GM12878 (cell line): ENCODE data around the gene TRIP11. TPM values are rescaled to one million over a fixed set of nuclear protein-coding genes. Genes with fewer than 3 reads are reported as not detected.

ENCODE experiments used
- ATAC-seq: fragments of 200-7000 bp; cut with Tn5 transposase; 3 replicates; pipeline ENCODE4 v1.9.1; 2020; ENCODE audit warnings: mild to moderate bottlenecking, moderate library complexity
- BruUV-seq: library from RNA; stranded (reverse); fragments of 400-500 nt; replicated peaks from 2 replicates; lab custom pipeline; 2021; lab: Mats Ljungman, UMichigan
- CTCF ChIA-PET: fragments of 300-600 bp; sonication (Branson Sonifier 250); formaldehyde crosslinking; extraction: SDS; loops from one replicate; lab custom pipeline; 2021; ENCODE audit warnings: inconsistent platforms; lab: Yijun Ruan, JAX
- POLR2A ChIA-PET: fragments of 350-600 bp; formaldehyde crosslinking; extraction: SDS; loops from one replicate; lab custom pipeline; 2021; ENCODE audit warnings: inconsistent platforms; lab: Charles Lee
- RAD21 ChIA-PET: fragments of 300-600 bp; sonication (Branson Sonifier 250); formaldehyde crosslinking; loops from one replicate; lab custom pipeline; 2023; ENCODE audit warnings: antibody characterized with exemption; ENCODE audit not compliant: unreplicated experiment; lab: Charles Lee
- SMC1A ChIA-PET: fragments of 300-600 bp; sonication (Branson Sonifier 250); formaldehyde crosslinking; loops from one replicate; lab custom pipeline; 2023; ENCODE audit not compliant: unreplicated experiment, uncharacterized antibody; lab: Charles Lee
- DNase-seq: peaks from one replicate; pipeline ENCODE4 v3.0.0-alpha.2; 2011; ENCODE audit warnings: low read depth, low spot score
- FAIRE-seq: peaks from 3 replicates; lab custom pipeline; 2011; peaks lifted over from hg19 to GRCh38; lab: Jason Lieb, UNC
- H2AFZ ChIP-seq: 2 replicates; pipeline ENCODE4 v1.6.0; 2011; ENCODE audit warnings: low read depth, low read length, control low read depth; ENCODE audit not compliant: control insufficient read depth
- H3K27ac ChIP-seq: 2 replicates; pipeline ENCODE4 v1.5.1; 2011; ENCODE audit warnings: control low read depth; ENCODE audit not compliant: control insufficient read depth, insufficient read depth
- H3K27me3 ChIP-seq, 2 experiments: replicated peaks in 1 of 2; 2 replicates each; pipeline versions ENCODE4 v1.6.0 to v1.6.1; 2011; ENCODE audit warnings: low read length in 1 of 2; ENCODE audit not compliant: control insufficient read depth in 2 of 2, insufficient read depth in 2 of 2
- H3K36me3 ChIP-seq, 2 experiments: 2 replicates each; pipeline ENCODE4 v1.5.1; 2011; ENCODE audit warnings: low read length in 1 of 2; ENCODE audit not compliant: control insufficient read depth in 2 of 2, insufficient read depth in 2 of 2
- H3K4me1 ChIP-seq: 2 replicates; pipeline ENCODE4 v1.6.1; 2011; ENCODE audit warnings: mild to moderate bottlenecking, low read length, moderate library complexity, mixed read lengths; ENCODE audit not compliant: control insufficient read depth, insufficient read depth
- H3K4me2 ChIP-seq: 2 replicates; pipeline ENCODE4 v1.6.0; 2011; ENCODE audit warnings: control low read depth; ENCODE audit not compliant: control insufficient read depth, insufficient read depth
- H3K4me3 ChIP-seq: fragments of 200-600 bp; sonication (generic); 2 replicates; pipeline ENCODE4 v1.5.1; 2016
- H3K79me2 ChIP-seq: 2 replicates; pipeline ENCODE4 v1.6.0; 2011; ENCODE audit warnings: low read length; ENCODE audit not compliant: control insufficient read depth, insufficient read depth
- H3K9ac ChIP-seq: 2 replicates; pipeline ENCODE4 v1.8.0; 2011; ENCODE audit warnings: low read length, control low read depth, mixed read lengths; ENCODE audit not compliant: control insufficient read depth, insufficient read depth
- H3K9me3 ChIP-seq: replicated peaks from 3 replicates; pipeline ENCODE4 v1.5.1; 2011; ENCODE audit warnings: mild to moderate bottlenecking, low read length; ENCODE audit not compliant: control insufficient read depth, insufficient read depth
- H4K20me1 ChIP-seq: 2 replicates; pipeline ENCODE4 v1.6.0; 2011; ENCODE audit not compliant: control insufficient read depth, insufficient read depth
- E2F8 ChIP-seq: fragments of 450-650 bp; IDR thresholded peaks from 2 replicates; pipeline ENCODE4 v1.6.1; 2018; ENCODE audit warnings: mild to moderate bottlenecking, low read depth, moderate library complexity; ENCODE audit not compliant: partially characterized antibody
- EZH2 ChIP-seq: IDR thresholded peaks from 2 replicates; pipeline ENCODE4 v1.6.1; 2012; ENCODE audit warnings: low read depth, mild to moderate bottlenecking, control low read depth, inconsistent platforms, low read length, borderline replicate concordance; ENCODE audit not compliant: control insufficient read depth
- LARP7 ChIP-seq: fragments of 450-650 bp; IDR thresholded peaks from 2 replicates; pipeline ENCODE4 v1.6.1; 2017; ENCODE audit warnings: mild to moderate bottlenecking
- MYC ChIP-seq: IDR thresholded peaks from 2 replicates; pipeline ENCODE4 v1.6.1; 2011; ENCODE audit warnings: mild to moderate bottlenecking, low read length, moderate library complexity, inconsistent platforms; ENCODE audit not compliant: insufficient read depth, insufficient replicate concordance, insufficient read length, severe bottlenecking
- NFXL1 ChIP-seq: fragments of 450-650 bp; IDR thresholded peaks from 2 replicates; pipeline ENCODE4 v1.6.1; 2017; ENCODE audit warnings: antibody characterized with exemption, mild to moderate bottlenecking, borderline replicate concordance
- NR2F1 ChIP-seq: fragments of 450-650 bp; conservative IDR thresholded peaks from 2 replicates; pipeline ENCODE4 v1.6.1; 2017; ENCODE audit warnings: mild to moderate bottlenecking
- RFX5 ChIP-seq: IDR thresholded peaks from 2 replicates; pipeline ENCODE4 v1.6.1; 2011; ENCODE audit warnings: low read depth, low read length, improper control_type of control experiment
- SMAD5 ChIP-seq: IDR thresholded peaks from 2 replicates; pipeline ENCODE4 v1.6.1; 2016; ENCODE audit warnings: antibody characterized with exemption, low read depth
- SREBF2 ChIP-seq: IDR thresholded peaks from 2 replicates; pipeline ENCODE4 v1.6.1; 2012; ENCODE audit warnings: mild to moderate bottlenecking, low read length
- SUPT20H ChIP-seq: IDR thresholded peaks from 2 replicates; pipeline ENCODE4 v1.6.1; 2011; ENCODE audit warnings: low read depth, mild to moderate bottlenecking, low read length, moderate library complexity, borderline replicate concordance; ENCODE audit not compliant: control insufficient read depth
- WRNIP1 ChIP-seq: IDR thresholded peaks from 2 replicates; pipeline ENCODE4 v1.6.1; 2011; ENCODE audit warnings: low read depth, low read length, improper control_type of control experiment, borderline replicate concordance
- YBX1 ChIP-seq: fragments of 450-650 bp; IDR thresholded peaks from 2 replicates; pipeline ENCODE4 v1.6.1; 2016; ENCODE audit warnings: antibody characterized with exemption
- ZSCAN29 ChIP-seq: fragments of 450-650 bp; IDR thresholded peaks from 2 replicates; pipeline ENCODE4 v1.6.1; 2017; ENCODE audit warnings: mild to moderate bottlenecking, moderate library complexity
- WGBS: methylation state at CpG from one replicate; pipeline ENCODE4 v1.1.6; 2016; ENCODE audit warnings: low lambda C conversion rate; ENCODE audit not compliant: insufficient replicate concordance, insufficient coverage; ENCODE audit errors: missing lambda C conversion rate; 5-methylcytosine and 5-hydroxymethylcytosine counted together
- in situ Hi-C: fragments of 300-500 bp; cut with MboI; formaldehyde crosslinking; loops from 9 replicates; pipeline ENCODE4 v1.14.3; 2018; ENCODE audit warnings: mixed read lengths
- intact Hi-C: fragments of 100-400 bp; cut with micrococcal nuclease; formaldehyde crosslinking; loops from one replicate; pipeline ENCODE4 v1.14.2; 2022; ENCODE audit not compliant: unreplicated experiment
- polyA plus RNA-seq, 11 experiments: library from polyadenylated mRNA; depleted of rRNA in 4 of 11; unstranded in 6 of 11; stranded (reverse) in 5 of 11; fragments of >200 nt; fragmentation: Nextera tagmentation in 4 of 11; fragmentation: Illumina TruSeq in 1 of 11; extraction: Ambion mirVana in 4 of 11; extraction: Trizol in 1 of 11; gene quantifications; 1 replicate in 1 of 11; 2 replicates in 10 of 11; pipeline versions ENCODE4 v1.2.1 to v1.2.3, GENCODE V29; 2011 to 2016; ENCODE audit warnings: inconsistent platforms in 2 of 11, missing spikeins in 2 of 11, low read depth in 1 of 11
- total RNA-seq, 4 experiments: library from RNA; depleted of rRNA in 3 of 4; stranded (reverse); fragments of >200 nt in 3 of 4; fragmentation: Illumina TruSeq in 1 of 4; extraction: Trizol in 1 of 4; gene quantifications; 2 replicates each; pipeline versions ENCODE4 v1.2.1 to v1.2.3, GENCODE V29; 2013 to 2021
- TF ChIP-seq, protein P1 (sequence below): fragments of 450-650 bp; IDR thresholded peaks from 2 replicates; pipeline ENCODE4 v1.6.1; 2017; ENCODE audit warnings: low read depth, mild to moderate bottlenecking, moderate library complexity
- TF ChIP-seq, protein P2 (sequence below): fragments of 450-650 bp; IDR thresholded peaks from 2 replicates; pipeline ENCODE4 v1.6.1; 2018; ENCODE audit warnings: borderline replicate concordance, mild to moderate bottlenecking; ENCODE audit not compliant: partially characterized antibody
- TF ChIP-seq, protein P3 (sequence below), 3 experiments: IDR thresholded peaks in 2 of 3; conservative IDR thresholded peaks in 1 of 3; 2 replicates each; pipeline ENCODE4 v1.5.1; 2011; ENCODE audit warnings: low read depth in 3 of 3, low read length in 3 of 3, mild to moderate bottlenecking in 3 of 3, control low read depth in 2 of 3, moderate library complexity in 2 of 3, inconsistent platforms in 1 of 3, mixed read lengths in 1 of 3; ENCODE audit not compliant: control insufficient read depth in 2 of 3, insufficient read depth in 1 of 3; ENCODE audit errors: extremely low read depth in 1 of 3

TRIP11 gene
- total and polyA plus RNA-seq, 10 of the 15 experiments (the other 5 are each of a cell fraction or from before 2014, with no cell fraction given): 5.3 to 46.1 (median 19.9) TPM

- no peak overlapping the region for H2AFZ ChIP-seq
- H3K27ac ChIP-seq: no peak overlapping the region
- H3K4me1 ChIP-seq: no peaks in the 10 kb centered on the region
- CTCF ChIA-PET: interaction anchor here (0.5 to 4.0 kb wide), 3 partner anchors 18 to 637 kb away, joined by 3 to 15 read pairs (median 4); partner anchors contain the start of gene ATXN3
- no peaks in the 10 kb centered on the region for H3K27me3 ChIP-seq
- ATAC-seq (no peak), FAIRE-seq (no peak), DNase-seq (no peak)
- H3K36me3 ChIP-seq: peaks cover 0 to 9% of the 10 kb centered on the region in 2 experiments; a peak in 2 of 4 replicates
- in situ Hi-C loops (no loop called here), intact Hi-C loops (no loop called here)
- no peak overlapping the region for H3K9ac ChIP-seq
- no peaks in the 10 kb centered on the region for H3K9me3 ChIP-seq
- H3K4me2 ChIP-seq: no peak overlapping the region
- SMC1A ChIA-PET: interaction anchor here (0.7 kb wide), 1 partner anchor 83 kb away, joined by 6 read pairs; no protein-coding TSS in a partner anchor
- no peak overlapping the region for H3K4me3 ChIP-seq
- WGBS: 100% methylated on average over 5 of the region's 5 CpGs
- no peaks in the 10 kb centered on the region for H3K79me2 ChIP-seq
- RAD21 ChIA-PET: no interaction called here
- H4K20me1 ChIP-seq: no peaks in the 10 kb centered on the region
- POLR2A ChIA-PET: no interaction called here
- BruUV-seq: no TSS peak
- TF ChIP-seq MYC (no peak), NR2F1 (no peak), SUPT20H (no peak), E2F8 (no peak), WRNIP1 (no peak), LARP7 (no peak), SMAD5 (no peak), YBX1 (no peak), RFX5 (no peak), EZH2 (no peak), SREBF2 (no peak), NFXL1 (no peak), ZSCAN29 (no peak)
- TF ChIP-seq, protein P1, sequence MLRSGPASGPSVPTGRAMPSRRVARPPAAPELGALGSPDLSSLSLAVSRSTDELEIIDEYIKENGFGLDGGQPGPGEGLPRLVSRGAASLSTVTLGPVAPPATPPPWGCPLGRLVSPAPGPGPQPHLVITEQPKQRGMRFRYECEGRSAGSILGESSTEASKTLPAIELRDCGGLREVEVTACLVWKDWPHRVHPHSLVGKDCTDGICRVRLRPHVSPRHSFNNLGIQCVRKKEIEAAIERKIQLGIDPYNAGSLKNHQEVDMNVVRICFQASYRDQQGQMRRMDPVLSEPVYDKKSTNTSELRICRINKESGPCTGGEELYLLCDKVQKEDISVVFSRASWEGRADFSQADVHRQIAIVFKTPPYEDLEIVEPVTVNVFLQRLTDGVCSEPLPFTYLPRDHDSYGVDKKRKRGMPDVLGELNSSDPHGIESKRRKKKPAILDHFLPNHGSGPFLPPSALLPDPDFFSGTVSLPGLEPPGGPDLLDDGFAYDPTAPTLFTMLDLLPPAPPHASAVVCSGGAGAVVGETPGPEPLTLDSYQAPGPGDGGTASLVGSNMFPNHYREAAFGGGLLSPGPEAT: no peak
- TF ChIP-seq, protein P2, sequence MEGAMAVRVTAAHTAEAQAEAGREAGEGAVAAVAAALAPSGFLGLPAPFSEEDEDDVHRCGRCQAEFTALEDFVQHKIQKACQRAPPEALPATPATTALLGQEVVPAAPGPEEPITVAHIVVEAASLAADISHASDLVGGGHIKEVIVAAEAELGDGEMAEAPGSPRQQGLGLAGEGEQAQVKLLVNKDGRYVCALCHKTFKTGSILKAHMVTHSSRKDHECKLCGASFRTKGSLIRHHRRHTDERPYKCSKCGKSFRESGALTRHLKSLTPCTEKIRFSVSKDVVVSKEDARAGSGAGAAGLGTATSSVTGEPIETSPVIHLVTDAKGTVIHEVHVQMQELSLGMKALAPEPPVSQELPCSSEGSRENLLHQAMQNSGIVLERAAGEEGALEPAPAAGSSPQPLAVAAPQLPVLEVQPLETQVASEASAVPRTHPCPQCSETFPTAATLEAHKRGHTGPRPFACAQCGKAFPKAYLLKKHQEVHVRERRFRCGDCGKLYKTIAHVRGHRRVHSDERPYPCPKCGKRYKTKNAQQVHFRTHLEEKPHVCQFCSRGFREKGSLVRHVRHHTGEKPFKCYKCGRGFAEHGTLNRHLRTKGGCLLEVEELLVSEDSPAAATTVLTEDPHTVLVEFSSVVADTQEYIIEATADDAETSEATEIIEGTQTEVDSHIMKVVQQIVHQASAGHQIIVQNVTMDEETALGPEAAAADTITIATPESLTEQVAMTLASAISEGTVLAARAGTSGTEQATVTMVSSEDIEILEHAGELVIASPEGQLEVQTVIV: no peak
- TF ChIP-seq, protein P3, sequence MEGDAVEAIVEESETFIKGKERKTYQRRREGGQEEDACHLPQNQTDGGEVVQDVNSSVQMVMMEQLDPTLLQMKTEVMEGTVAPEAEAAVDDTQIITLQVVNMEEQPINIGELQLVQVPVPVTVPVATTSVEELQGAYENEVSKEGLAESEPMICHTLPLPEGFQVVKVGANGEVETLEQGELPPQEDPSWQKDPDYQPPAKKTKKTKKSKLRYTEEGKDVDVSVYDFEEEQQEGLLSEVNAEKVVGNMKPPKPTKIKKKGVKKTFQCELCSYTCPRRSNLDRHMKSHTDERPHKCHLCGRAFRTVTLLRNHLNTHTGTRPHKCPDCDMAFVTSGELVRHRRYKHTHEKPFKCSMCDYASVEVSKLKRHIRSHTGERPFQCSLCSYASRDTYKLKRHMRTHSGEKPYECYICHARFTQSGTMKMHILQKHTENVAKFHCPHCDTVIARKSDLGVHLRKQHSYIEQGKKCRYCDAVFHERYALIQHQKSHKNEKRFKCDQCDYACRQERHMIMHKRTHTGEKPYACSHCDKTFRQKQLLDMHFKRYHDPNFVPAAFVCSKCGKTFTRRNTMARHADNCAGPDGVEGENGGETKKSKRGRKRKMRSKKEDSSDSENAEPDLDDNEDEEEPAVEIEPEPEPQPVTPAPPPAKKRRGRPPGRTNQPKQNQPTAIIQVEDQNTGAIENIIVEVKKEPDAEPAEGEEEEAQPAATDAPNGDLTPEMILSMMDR (IDR thresholded peaks at IDR 0.05 in 2 of 3, conservative IDR thresholded peaks at IDR 0.05 in 1 of 3; ENCODE audit: control insufficient read depth in 2 of 3, extremely low read depth in 1 of 3, insufficient read depth in 1 of 3, low read depth in 3 of 3, low read length in 3 of 3): no peak
Observed at GRCh38 chr14:92088494-92088893, 48.6 kb upstream of the TRIP11 start.
